GM12875 (cell line): ENCODE data around the gene MYO5C.

Source experiments
- H3K4me3 ChIP-seq: one replicate; pipeline ENCODE4 v1.5.1; 2011; ENCODE audit warnings: low read depth, low read length, control low read depth
- TF ChIP-seq, protein P1 (sequence below): IDR thresholded peaks from 2 replicates; pipeline ENCODE4 v1.5.1; 2011; ENCODE audit warnings: low read depth, mild to moderate bottlenecking, control low read depth, inconsistent platforms, low read length, moderate library complexity, borderline replicate concordance; ENCODE audit not compliant: insufficient read depth

Gene MYO5C

DNA sequence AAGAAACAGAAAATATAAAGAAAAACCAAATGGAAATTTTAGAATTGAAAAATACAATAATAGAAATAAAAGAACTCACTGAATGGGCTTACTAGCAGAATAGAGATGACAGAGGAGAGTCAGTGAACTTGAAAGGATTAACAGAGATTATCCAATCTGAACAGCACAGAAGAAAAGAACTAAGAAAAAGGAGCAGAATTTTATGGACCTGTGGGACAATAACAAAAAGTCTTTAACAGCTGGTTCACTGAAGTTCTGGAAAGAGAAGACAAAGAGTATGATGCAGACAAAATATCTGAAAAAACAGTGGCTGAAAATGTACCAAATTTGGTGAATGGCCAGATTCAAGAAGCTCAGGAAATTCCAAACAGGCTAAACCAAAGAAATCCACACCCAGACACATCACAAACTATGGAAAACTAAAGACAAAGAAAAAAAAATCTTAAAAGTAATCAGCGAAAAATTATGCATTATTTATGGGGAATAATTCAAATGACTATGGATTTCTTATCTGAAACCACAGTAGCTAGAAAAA is 94.7 kb downstream of the MYO5C start:
- H3K4me3 ChIP-seq: no peak overlapping the region
- TF ChIP-seq, protein P1, sequence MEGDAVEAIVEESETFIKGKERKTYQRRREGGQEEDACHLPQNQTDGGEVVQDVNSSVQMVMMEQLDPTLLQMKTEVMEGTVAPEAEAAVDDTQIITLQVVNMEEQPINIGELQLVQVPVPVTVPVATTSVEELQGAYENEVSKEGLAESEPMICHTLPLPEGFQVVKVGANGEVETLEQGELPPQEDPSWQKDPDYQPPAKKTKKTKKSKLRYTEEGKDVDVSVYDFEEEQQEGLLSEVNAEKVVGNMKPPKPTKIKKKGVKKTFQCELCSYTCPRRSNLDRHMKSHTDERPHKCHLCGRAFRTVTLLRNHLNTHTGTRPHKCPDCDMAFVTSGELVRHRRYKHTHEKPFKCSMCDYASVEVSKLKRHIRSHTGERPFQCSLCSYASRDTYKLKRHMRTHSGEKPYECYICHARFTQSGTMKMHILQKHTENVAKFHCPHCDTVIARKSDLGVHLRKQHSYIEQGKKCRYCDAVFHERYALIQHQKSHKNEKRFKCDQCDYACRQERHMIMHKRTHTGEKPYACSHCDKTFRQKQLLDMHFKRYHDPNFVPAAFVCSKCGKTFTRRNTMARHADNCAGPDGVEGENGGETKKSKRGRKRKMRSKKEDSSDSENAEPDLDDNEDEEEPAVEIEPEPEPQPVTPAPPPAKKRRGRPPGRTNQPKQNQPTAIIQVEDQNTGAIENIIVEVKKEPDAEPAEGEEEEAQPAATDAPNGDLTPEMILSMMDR: no peak

DNA sequence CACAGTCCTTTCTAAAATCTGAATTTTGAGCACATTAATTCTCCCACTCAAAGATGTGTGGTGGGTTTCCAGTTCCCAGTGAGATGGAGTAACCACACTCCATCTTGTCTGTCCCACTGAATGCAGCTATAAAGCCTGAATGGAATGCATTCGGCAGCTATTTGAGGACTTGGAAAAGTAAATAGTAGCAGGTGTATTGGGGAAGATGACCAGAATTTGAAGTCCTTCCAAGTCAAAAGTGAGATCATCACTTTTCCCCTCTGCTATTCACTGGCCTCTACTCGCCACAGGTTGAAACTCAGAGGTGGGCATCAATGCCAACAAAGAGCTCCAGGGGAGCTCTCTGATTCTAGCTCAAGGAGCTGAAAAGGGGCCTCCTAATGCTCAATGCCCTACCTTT is 96.3 kb downstream of the MYO5C start:
- TF ChIP-seq, protein P1: no peak
- no peak overlapping the region for H3K4me3 ChIP-seq

DNA sequence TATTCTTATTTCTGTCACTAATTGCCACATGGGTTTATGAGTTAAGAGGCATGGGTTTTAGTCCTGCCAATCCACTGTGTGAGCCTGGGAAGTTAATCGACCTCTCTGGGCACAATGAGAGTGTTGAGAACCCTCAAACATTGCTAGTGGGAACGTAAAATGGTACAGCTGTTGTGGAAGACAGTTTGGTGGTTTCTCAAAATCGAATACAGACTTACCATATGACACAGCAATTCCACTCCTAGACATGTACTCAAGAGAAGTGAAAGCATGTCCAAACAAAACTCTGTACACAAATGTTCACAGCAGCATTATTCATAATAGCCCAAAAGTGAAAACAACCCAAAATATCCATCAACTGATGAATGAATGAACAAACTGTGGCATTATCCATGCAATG is 98.7 kb downstream of the MYO5C start:
- no peak overlapping the region for H3K4me3 ChIP-seq
- TF ChIP-seq, protein P1: no peak

DNA sequence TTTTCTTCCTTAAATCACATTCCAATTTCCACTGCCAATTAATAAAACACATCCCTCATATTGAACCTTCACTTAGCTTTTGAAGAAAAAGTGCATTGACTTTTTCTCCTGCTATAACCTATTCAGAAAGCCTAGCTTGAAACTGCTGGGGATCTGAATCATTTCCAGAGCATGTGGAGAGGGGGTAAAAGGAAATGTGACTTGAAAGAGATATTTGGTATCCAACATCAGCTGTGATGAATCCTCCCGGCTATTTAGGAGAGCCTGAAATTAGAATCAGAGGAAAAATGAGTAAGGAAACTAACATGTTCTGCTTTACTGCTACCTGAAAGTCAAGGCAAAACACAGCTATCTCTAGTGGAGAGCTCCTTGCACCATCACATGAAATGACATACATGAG is 101.8 kb downstream of the MYO5C start:
- H3K4me3 ChIP-seq: no peak overlapping the region
- TF ChIP-seq, protein P1: no peak

DNA sequence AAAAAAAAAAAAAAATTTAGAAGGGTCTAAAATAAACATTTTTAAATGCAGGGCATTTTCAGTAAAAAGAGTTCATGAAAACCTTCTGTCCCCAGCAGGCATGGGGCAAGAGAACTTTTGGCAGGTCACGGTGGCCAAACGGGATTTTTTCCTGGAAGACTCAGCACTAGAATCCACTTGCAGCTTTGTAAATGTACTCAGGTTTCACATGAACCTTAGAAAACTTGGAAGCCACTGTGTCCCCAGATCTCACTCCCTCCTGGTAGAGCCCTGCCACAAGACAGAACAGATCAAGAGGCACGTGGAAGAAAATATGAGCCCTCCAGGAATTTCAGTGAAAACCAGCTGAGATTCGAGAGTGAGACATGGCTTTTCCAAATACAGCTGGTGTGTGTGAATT is 102.3 kb downstream of the MYO5C start:
- TF ChIP-seq, protein P1: no peak

DNA sequence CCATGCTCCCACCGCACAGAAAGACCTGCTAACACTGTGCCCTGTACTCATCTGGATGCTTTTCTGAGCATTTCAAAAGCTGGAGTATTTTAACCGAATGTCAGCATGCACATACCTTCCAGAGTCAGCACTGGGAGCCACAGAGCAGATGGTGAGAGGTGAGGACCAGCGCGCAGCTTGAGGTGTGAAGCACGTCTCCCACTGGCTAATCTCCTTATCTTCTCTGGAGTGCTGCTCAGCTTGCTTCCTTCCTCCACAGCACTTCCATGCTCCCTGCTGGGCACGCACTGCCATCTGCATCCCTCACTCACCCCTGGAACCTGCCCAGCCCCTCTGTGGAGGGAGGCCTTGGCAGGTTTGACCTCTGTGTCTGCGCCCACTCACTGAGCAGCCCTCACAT is 104.4 kb downstream of the MYO5C start, which contains the start of gene GNB5:
Gene GNB5, minus strand, starts transcription at position 186 of the 400 bp plus-strand sequence. CDS start 6,716 bp downstream, outside the sequence.
- H3K4me3 ChIP-seq: no peak within 1 kb of the TSS
- TF ChIP-seq, protein P1: no peak

More for the DNA sequence above, 102.3 kb downstream of the MYO5C start:
- H3K4me3 ChIP-seq: no peak overlapping the region

DNA sequence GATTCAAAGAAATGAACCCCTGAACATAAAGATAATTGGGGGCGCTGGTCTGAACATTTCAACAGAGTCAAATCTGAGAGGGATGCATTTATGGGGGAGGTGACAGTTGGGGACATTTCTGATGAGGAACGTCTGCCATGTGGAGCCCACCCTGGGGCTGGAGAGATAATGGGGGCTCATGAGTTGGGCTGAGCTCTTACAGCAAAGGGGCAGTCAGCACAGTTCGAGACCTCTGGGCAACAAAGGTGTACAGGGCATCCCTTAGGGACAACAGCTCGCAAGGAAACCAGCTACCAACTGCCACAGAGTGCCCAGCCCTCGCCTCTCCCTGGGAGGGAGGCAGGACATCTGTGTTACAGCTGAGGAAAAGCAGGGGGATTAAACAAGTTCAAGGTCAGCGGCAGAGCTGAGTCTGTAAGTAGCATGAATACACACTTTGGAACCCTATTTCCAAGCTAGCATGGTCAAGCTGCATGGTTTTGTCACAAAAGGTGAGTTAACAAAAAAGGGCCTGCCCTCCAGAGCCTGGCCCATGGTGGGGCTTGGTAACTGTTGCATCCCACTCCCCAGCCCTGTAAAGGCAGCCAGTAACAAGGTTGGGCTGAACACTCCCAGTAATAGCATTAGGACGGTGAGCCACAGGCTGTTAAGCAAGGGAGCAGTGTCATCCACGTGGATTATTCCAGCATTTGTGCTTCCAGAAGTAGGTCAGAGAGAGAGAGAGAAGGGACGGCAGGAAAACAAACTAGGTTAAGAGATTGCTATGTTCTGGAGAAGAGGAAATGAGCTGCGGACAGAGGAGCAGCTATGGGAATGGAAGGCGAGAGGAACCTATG is 108.7 kb downstream of the MYO5C start:
- TF ChIP-seq, protein P1: no peak
- H3K4me3 ChIP-seq: no peak overlapping the region
